GM23338 (cell line): ENCODE data around the gene CAMTA1. TPM values are rescaled to one million over a fixed set of nuclear protein-coding genes. Genes with fewer than 3 reads are reported as not detected.

Source experiments
- ATAC-seq: fragments of 200-7000 bp; cut with Tn5 transposase; 3 replicates; pipeline ENCODE4 v1.9.1; 2020
- DNase-seq: peaks from one replicate; pipeline ENCODE4 v3.0.0-alpha.2; 2015; ENCODE audit warnings: low spot score
- H2AFZ ChIP-seq: fragments of 200-600 bp; sonication (generic); 2 replicates; pipeline ENCODE4 v1.8.0; 2016; ENCODE audit warnings: antibody characterized with exemption, mild to moderate bottlenecking, moderate library complexity
- H3F3A ChIP-seq: fragments of 200-600 bp; sonication (generic); replicated peaks from 2 replicates; pipeline ENCODE4 v1.8.0; 2017; ENCODE audit warnings: antibody characterized with exemption, mixed run types, low read depth
- H3K27ac ChIP-seq: fragments of 200-600 bp; sonication (generic); 2 replicates; pipeline ENCODE4 v1.6.1; 2016; ENCODE audit warnings: low read depth
- H3K27me3 ChIP-seq: fragments of 200-600 bp; sonication (generic); 2 replicates; pipeline ENCODE4 v1.8.0; 2016; ENCODE audit warnings: mild to moderate bottlenecking, mixed run types, moderate library complexity; ENCODE audit not compliant: insufficient read depth
- H3K36me3 ChIP-seq: fragments of 200-600 bp; sonication (generic); 2 replicates; pipeline ENCODE4 v1.8.0; 2016; ENCODE audit warnings: mild to moderate bottlenecking; ENCODE audit not compliant: insufficient read depth
- H3K4me1 ChIP-seq: fragments of 200-600 bp; sonication (generic); 2 replicates; pipeline ENCODE4 v1.8.0; 2016; ENCODE audit warnings: mild to moderate bottlenecking, moderate library complexity; ENCODE audit not compliant: insufficient read depth
- H3K4me2 ChIP-seq: fragments of 200-600 bp; sonication (generic); 2 replicates; pipeline ENCODE4 v1.7.1; 2017; ENCODE audit warnings: mixed run types
- H3K4me3 ChIP-seq: fragments of 200-600 bp; sonication (generic); 2 replicates; pipeline ENCODE4 v1.6.1; 2016; ENCODE audit warnings: mixed run types
- H3K79me2 ChIP-seq: fragments of 200-600 bp; sonication (generic); replicated peaks from 2 replicates; pipeline ENCODE4 v1.8.0; 2017; ENCODE audit warnings: mild to moderate bottlenecking; ENCODE audit not compliant: insufficient read depth
- H3K9me2 ChIP-seq: fragments of 200-600 bp; sonication (generic); 2 replicates; pipeline ENCODE4 v1.8.0; 2017; ENCODE audit not compliant: insufficient read depth
- H4K20me1 ChIP-seq: fragments of 200-600 bp; sonication (generic); replicated peaks from 2 replicates; pipeline ENCODE4 v1.8.0; 2017; ENCODE audit warnings: mild to moderate bottlenecking; ENCODE audit not compliant: insufficient read depth
- H3K27ac Mint-ChIP-seq: 2 replicates; pipeline ENCODE4 v1.8.0; 2020; ENCODE audit warnings: inconsistent platforms, mild to moderate bottlenecking, moderate library complexity, mixed read lengths
- H3K27me3 Mint-ChIP-seq: 3 replicates; pipeline ENCODE4 v1.8.0; 2022; ENCODE audit warnings: low read depth, mild to moderate bottlenecking, moderate library complexity, mixed read lengths, inconsistent platforms; ENCODE audit not compliant: insufficient read depth, poor library complexity
- H3K36me3 Mint-ChIP-seq: 3 replicates; pipeline ENCODE4 v1.8.0; 2021; ENCODE audit warnings: low read depth, mild to moderate bottlenecking, inconsistent platforms, moderate library complexity, mixed read lengths
- H3K4me1 Mint-ChIP-seq: 3 replicates; pipeline ENCODE4 v1.8.0; 2020; ENCODE audit warnings: mild to moderate bottlenecking, inconsistent platforms, mixed read lengths
- H3K4me3 Mint-ChIP-seq: 3 replicates; pipeline ENCODE4 v1.8.0; 2021; ENCODE audit warnings: moderate library complexity, mild to moderate bottlenecking, inconsistent platforms, mixed read lengths
- H3K9me3 Mint-ChIP-seq: 3 replicates; pipeline ENCODE4 v1.8.0; 2020; ENCODE audit warnings: moderate library complexity, mild to moderate bottlenecking, inconsistent platforms, mixed read lengths
- CREB1 ChIP-seq: fragments of 250-450 bp; sonication (Bioruptor Pico); IDR thresholded peaks from 2 replicates; pipeline ENCODE4 v1.5.0; 2020; ENCODE audit warnings: low read depth, mild to moderate bottlenecking, moderate library complexity
- EZH2 ChIP-seq: fragments of 200-600 bp; sonication (generic); IDR thresholded peaks from one replicate; pipeline ENCODE4 v1.8.0; 2017; ENCODE audit warnings: antibody characterized with exemption, mild to moderate bottlenecking, low read depth; ENCODE audit not compliant: unreplicated experiment
- EZH2phosphoT487 ChIP-seq: fragments of 200-600 bp; sonication (generic); IDR thresholded peaks from one replicate; pipeline ENCODE4 v1.8.1; 2018; ENCODE audit warnings: antibody characterized with exemption; ENCODE audit not compliant: unreplicated experiment
- JUNB ChIP-seq: IDR thresholded peaks from one replicate; pipeline ENCODE4 v1.6.1; 2016; ENCODE audit warnings: antibody characterized with exemption; ENCODE audit not compliant: unreplicated experiment
- NANOG ChIP-seq: IDR thresholded peaks from 2 replicates; pipeline ENCODE4 v1.6.1; 2016; ENCODE audit warnings: antibody characterized with exemption, borderline replicate concordance
- POLR2AphosphoS5 ChIP-seq: IDR thresholded peaks from 2 replicates; pipeline ENCODE4 v1.6.1; 2016; ENCODE audit warnings: antibody characterized with exemption, low read depth
- STAT1 ChIP-seq: IDR thresholded peaks from one replicate; pipeline ENCODE4 v1.6.1; 2016; ENCODE audit warnings: antibody characterized with exemption; ENCODE audit not compliant: unreplicated experiment
- ZNF114 ChIP-seq: fragments of 250-450 bp; sonication (Bioruptor Pico); IDR thresholded peaks from 2 replicates; pipeline ENCODE4 v1.5.0; 2020; ENCODE audit warnings: mild to moderate bottlenecking, moderate library complexity
- ZNF331 ChIP-seq: fragments of 250-450 bp; sonication (Bioruptor Pico); IDR thresholded peaks from 2 replicates; pipeline ENCODE4 v1.5.0; 2020; ENCODE audit warnings: low read depth, mild to moderate bottlenecking, moderate library complexity
- polyA plus RNA-seq: library from polyadenylated mRNA; unstranded; fragments of >200 nt; fragmentation: Nextera tagmentation; extraction: Ambion mirVana; gene quantifications from 2 replicates; pipeline ENCODE4 v1.2.1, GENCODE V29; 2016
- total RNA-seq: library from RNA; depleted of rRNA; stranded (reverse); fragments of >200 nt; shearing (Covaris generic); gene quantifications from 2 replicates; pipeline ENCODE4 v1.2.3, GENCODE V29; 2014
- TF ChIP-seq, protein P1 (sequence below): fragments of 250-450 bp; sonication (Bioruptor Pico); IDR thresholded peaks from 2 replicates; pipeline ENCODE4 v1.5.0; 2020; ENCODE audit warnings: mild to moderate bottlenecking, moderate library complexity
- TF ChIP-seq, protein P2 (sequence below): IDR thresholded peaks from one replicate; pipeline ENCODE4 v1.6.1; 2018; ENCODE audit warnings: antibody characterized with exemption; ENCODE audit not compliant: unreplicated experiment
- TF ChIP-seq, protein P3 (sequence below), 2 experiments: fragments of 200-600 bp in 1 of 2; sonication (generic) in 1 of 2; conservative IDR thresholded peaks; 2 replicates each; pipeline versions ENCODE4 v1.5.1 to v1.6.1; 2016 to 2017; ENCODE audit warnings: antibody characterized with exemption in 2 of 2, low read depth in 2 of 2, mild to moderate bottlenecking in 2 of 2, moderate library complexity in 1 of 2
- TF ChIP-seq, protein P4 (sequence below): IDR thresholded peaks from 2 replicates; pipeline ENCODE4 v1.6.1; 2016; ENCODE audit warnings: antibody characterized with exemption

Gene CAMTA1
- total and polyA plus RNA-seq, 2 experiments from 2014 or later, result 115 to 519 TPM

DNA sequence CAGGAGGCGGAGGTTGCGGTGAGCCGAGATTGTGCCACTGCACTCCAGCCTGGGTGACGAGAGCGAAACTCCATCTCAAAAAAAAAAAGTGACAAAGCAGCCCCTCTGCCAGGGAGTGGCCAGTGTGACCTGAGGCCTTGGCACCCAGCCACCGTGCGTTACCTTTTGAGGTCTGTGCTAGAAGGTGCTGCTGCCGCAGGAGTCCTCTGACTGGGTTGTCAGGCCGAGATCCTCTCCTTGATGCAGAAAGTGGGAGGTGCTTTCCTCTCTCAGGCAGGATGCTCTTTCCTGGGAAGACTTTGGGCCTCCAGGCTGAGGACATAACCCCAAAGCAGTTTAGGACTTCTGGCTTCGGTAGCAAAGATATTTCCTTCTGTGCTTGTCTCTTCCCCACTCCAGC lies 705.3 kb downstream of the CAMTA1 start:
- Histone ChIP-seq H3K4me2 (no peak overlapping the region), H3K79me2 (no peaks in the 10 kb centered on the region), H3K27ac (no peak overlapping the region), H3K4me3 (no peak overlapping the region), H3K9me2 (no peaks in the 10 kb centered on the region), H2AFZ (no peak overlapping the region), H4K20me1 (no peaks in the 10 kb centered on the region), H3K4me1 (no peaks in the 10 kb centered on the region), H3K27me3 (no peaks in the 10 kb centered on the region), H3K36me3 (no peaks in the 10 kb centered on the region), H3F3A (0 out of 2 replicates have a peak, but pooled peaks cover 4% of the 10 kb centered on the region)
- H3K4me3 Mint-ChIP-seq, result no peak overlapping the region
- H3K36me3 Mint-ChIP-seq, result no peaks in the 10 kb centered on the region; the same call in 2 of the 3 replicates
- H3K27me3 Mint-ChIP-seq, result peaks cover 3% of the 10 kb centered on the region
- DNase-seq, result no peak
- H3K4me1 Mint-ChIP-seq, result peaks cover 18% of the 10 kb centered on the region
- TF ChIP-seq EZH2, result no peak
- no peak for TF ChIP-seq ZNF331 (CRISPR knock-in tag)
- TF ChIP-seq NANOG, result no peak
- no peak for TF ChIP-seq STAT1
- TF ChIP-seq CREB1 (CRISPR knock-in tag), result no peak
- no peak for TF ChIP-seq EZH2phosphoT487
- TF ChIP-seq, protein P1, sequence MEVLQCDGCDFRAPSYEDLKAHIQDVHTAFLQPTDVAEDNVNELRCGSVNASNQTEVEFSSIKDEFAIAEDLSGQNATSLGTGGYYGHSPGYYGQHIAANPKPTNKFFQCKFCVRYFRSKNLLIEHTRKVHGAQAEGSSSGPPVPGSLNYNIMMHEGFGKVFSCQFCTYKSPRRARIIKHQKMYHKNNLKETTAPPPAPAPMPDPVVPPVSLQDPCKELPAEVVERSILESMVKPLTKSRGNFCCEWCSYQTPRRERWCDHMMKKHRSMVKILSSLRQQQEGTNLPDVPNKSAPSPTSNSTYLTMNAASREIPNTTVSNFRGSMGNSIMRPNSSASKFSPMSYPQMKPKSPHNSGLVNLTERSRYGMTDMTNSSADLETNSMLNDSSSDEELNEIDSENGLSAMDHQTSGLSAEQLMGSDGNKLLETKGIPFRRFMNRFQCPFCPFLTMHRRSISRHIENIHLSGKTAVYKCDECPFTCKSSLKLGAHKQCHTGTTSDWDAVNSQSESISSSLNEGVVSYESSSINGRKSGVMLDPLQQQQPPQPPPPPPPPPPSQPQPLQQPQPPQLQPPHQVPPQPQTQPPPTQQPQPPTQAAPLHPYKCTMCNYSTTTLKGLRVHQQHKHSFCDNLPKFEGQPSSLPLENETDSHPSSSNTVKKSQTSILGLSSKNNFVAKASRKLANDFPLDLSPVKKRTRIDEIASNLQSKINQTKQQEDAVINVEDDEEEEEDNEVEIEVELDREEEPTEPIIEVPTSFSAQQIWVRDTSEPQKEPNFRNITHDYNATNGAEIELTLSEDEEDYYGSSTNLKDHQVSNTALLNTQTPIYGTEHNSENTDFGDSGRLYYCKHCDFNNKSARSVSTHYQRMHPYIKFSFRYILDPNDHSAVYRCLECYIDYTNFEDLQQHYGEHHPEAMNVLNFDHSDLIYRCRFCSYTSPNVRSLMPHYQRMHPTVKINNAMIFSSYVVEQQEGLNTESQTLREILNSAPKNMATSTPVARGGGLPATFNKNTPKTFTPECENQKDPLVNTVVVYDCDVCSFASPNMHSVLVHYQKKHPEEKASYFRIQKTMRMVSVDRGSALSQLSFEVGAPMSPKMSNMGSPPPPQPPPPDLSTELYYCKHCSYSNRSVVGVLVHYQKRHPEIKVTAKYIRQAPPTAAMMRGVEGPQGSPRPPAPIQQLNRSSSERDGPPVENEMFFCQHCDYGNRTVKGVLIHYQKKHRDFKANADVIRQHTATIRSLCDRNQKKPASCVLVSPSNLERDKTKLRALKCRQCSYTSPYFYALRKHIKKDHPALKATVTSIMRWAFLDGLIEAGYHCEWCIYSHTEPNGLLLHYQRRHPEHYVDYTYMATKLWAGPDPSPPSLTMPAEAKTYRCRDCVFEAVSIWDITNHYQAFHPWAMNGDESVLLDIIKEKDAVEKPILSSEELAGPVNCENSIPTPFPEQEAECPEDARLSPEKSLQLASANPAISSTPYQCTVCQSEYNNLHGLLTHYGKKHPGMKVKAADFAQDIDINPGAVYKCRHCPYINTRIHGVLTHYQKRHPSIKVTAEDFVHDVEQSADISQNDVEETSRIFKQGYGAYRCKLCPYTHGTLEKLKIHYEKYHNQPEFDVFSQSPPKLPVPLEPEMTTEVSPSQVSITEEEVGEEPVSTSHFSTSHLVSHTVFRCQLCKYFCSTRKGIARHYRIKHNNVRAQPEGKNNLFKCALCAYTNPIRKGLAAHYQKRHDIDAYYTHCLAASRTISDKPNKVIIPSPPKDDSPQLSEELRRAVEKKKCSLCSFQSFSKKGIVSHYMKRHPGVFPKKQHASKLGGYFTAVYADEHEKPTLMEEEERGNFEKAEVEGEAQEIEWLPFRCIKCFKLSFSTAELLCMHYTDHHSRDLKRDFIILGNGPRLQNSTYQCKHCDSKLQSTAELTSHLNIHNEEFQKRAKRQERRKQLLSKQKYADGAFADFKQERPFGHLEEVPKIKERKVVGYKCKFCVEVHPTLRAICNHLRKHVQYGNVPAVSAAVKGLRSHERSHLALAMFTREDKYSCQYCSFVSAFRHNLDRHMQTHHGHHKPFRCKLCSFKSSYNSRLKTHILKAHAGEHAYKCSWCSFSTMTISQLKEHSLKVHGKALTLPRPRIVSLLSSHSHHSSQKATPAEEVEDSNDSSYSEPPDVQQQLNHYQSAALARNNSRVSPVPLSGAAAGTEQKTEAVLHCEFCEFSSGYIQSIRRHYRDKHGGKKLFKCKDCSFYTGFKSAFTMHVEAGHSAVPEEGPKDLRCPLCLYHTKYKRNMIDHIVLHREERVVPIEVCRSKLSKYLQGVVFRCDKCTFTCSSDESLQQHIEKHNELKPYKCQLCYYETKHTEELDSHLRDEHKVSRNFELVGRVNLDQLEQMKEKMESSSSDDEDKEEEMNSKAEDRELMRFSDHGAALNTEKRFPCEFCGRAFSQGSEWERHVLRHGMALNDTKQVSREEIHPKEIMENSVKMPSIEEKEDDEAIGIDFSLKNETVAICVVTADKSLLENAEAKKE (CRISPR knock-in tag), result no peak
- no peak for TF ChIP-seq ZNF114 (CRISPR knock-in tag)
- no peak for TF ChIP-seq JUNB
- TF ChIP-seq, protein P2, sequence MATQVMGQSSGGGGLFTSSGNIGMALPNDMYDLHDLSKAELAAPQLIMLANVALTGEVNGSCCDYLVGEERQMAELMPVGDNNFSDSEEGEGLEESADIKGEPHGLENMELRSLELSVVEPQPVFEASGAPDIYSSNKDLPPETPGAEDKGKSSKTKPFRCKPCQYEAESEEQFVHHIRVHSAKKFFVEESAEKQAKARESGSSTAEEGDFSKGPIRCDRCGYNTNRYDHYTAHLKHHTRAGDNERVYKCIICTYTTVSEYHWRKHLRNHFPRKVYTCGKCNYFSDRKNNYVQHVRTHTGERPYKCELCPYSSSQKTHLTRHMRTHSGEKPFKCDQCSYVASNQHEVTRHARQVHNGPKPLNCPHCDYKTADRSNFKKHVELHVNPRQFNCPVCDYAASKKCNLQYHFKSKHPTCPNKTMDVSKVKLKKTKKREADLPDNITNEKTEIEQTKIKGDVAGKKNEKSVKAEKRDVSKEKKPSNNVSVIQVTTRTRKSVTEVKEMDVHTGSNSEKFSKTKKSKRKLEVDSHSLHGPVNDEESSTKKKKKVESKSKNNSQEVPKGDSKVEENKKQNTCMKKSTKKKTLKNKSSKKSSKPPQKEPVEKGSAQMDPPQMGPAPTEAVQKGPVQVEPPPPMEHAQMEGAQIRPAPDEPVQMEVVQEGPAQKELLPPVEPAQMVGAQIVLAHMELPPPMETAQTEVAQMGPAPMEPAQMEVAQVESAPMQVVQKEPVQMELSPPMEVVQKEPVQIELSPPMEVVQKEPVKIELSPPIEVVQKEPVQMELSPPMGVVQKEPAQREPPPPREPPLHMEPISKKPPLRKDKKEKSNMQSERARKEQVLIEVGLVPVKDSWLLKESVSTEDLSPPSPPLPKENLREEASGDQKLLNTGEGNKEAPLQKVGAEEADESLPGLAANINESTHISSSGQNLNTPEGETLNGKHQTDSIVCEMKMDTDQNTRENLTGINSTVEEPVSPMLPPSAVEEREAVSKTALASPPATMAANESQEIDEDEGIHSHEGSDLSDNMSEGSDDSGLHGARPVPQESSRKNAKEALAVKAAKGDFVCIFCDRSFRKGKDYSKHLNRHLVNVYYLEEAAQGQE, result no peak
- TF ChIP-seq, protein P3, sequence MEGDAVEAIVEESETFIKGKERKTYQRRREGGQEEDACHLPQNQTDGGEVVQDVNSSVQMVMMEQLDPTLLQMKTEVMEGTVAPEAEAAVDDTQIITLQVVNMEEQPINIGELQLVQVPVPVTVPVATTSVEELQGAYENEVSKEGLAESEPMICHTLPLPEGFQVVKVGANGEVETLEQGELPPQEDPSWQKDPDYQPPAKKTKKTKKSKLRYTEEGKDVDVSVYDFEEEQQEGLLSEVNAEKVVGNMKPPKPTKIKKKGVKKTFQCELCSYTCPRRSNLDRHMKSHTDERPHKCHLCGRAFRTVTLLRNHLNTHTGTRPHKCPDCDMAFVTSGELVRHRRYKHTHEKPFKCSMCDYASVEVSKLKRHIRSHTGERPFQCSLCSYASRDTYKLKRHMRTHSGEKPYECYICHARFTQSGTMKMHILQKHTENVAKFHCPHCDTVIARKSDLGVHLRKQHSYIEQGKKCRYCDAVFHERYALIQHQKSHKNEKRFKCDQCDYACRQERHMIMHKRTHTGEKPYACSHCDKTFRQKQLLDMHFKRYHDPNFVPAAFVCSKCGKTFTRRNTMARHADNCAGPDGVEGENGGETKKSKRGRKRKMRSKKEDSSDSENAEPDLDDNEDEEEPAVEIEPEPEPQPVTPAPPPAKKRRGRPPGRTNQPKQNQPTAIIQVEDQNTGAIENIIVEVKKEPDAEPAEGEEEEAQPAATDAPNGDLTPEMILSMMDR (conservative IDR thresholded peaks at IDR 0.05; ENCODE audit: low read depth in 2 of 2), result no peak
- TF ChIP-seq, protein P4, sequence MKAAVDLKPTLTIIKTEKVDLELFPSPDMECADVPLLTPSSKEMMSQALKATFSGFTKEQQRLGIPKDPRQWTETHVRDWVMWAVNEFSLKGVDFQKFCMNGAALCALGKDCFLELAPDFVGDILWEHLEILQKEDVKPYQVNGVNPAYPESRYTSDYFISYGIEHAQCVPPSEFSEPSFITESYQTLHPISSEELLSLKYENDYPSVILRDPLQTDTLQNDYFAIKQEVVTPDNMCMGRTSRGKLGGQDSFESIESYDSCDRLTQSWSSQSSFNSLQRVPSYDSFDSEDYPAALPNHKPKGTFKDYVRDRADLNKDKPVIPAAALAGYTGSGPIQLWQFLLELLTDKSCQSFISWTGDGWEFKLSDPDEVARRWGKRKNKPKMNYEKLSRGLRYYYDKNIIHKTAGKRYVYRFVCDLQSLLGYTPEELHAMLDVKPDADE, result no peak
- no peak for TF ChIP-seq POLR2AphosphoS5
- 0 out of 2 replicates have a peak overlapping the region, but pooled peaks have one; percentile 19 for H3K27ac Mint-ChIP-seq
- H3K9me3 Mint-ChIP-seq, result peaks cover 5% of the 10 kb centered on the region; the same call in 2 of the 3 replicates
- no peak for ATAC-seq
